Superior temporal gyrus (tissue), 1 donor: ENCODE data around the gene AIM2.

Experiments used
- DNase-seq: peaks from one replicate; pipeline ENCODE4 v3.0.0-alpha.2; 2016; ENCODE audit errors: extremely low spot score

The AIM2 gene

GRCh38 chr1:159023723-159024122 is 52.8 kb downstream of the AIM2 start:
- DNase-seq = no peak

GRCh38 chr1:159015440-159015909 is 61.1 kb downstream of the AIM2 start:
- DNase-seq = peak; percentile 43

- no peak for DNase-seq
Observed at GRCh38 chr1:159014851-159015250, 61.7 kb downstream of the AIM2 start.

- no peak for DNase-seq
Observed at GRCh38 chr1:159014003-159014571, 62.5 kb downstream of the AIM2 start.

GRCh38 chr1:159012495-159012894 is 64.1 kb downstream of the AIM2 start:
- peak; percentile 19 for DNase-seq
